Uterus (tissue), 2 donors: Measurements from ENCODE around the gene SYNGAP1.

Source experiments
- CTCF ChIP-seq, 4 experiments: fragments of 200-600 bp in 2 of 4; fragments of 450-650 bp in 2 of 4; sonication (generic) in 2 of 4; IDR thresholded peaks; one replicate each; pipeline ENCODE4 v1.5.1; 2016 to 2019; ENCODE audit warnings: antibody characterized with exemption in 4 of 4, mild to moderate bottlenecking in 2 of 4, moderate library complexity in 1 of 4
- POLR2A ChIP-seq, 2 donors: fragments of 450-650 bp; IDR thresholded peaks; one replicate each; pipeline ENCODE4 v1.6.1; 2016; ENCODE audit warnings: antibody characterized with exemption in 2 of 2, mild to moderate bottlenecking in 1 of 2, moderate library complexity in 1 of 2

DNA sequence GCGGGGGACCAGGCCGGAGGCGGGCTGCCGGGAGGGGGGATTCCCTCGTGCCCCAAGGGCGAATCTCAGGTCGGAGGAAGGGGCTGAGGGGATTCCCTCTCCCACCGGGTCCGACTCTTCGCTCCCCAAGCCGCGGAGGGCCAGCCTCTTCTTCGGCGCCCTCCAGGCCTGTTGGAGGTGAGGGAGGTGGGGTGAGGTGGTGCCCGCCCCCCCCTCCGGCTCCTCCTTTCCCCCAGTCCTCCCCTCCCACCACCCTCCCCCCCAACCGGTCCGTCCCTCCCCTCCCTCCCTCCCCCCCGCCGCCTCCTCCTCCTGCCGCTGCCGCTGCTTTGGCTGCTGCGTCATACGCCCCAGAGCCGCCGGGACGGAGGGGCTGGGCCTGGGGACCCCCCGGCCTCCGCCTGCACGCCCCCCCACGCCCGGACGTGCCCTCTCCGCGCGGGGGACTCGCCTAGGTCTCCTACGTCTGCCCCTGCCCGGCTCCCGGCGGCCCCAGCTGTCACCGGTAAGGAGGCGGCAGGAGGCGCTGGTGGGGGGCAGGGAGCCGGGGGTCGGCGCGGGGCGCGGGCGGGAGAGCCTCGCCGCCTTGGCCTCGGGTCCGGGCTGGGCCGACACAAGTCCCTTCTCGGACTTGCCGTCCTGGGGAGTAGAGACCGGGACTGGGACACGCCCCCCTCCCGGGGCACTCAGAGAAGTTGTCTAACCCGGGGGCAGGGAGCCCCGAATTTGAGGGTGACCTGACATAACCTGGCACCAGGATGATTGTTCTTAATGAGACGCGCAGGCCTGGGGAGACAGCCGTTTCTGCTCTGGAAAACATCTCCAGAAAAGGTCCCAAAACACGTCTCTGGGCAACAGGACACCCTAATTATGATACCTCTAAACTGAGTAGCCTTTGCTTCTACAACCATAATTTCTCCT lies 8.9 kb upstream of the SYNGAP1 start, which contains the start of gene PHF1:
- TF ChIP-seq CTCF (IDR thresholded peaks at IDR 0.05) (peak in 1 of 4 experiments; percentile 8), POLR2A (IDR thresholded peaks at IDR 0.05) (peak; percentile 45 to 69)
